GOT3 (cell line): ENCODE measurements around the gene AURKA.

Experiments
- DNase-seq: peaks from one replicate; lab custom pipeline; 2025; ENCODE audit warnings: mixed read lengths; lab: John Stamatoyannopoulos, UW

AURKA gene

GRCh38 chr20:56392132-56392880, at the start of gene AURKA, which contains the start of gene CSTF1:
Gene AURKA (minus strand): TSS chr20:56392215. CDS start chr20:56388197, 4,018 bp downstream.
Gene CSTF1 (plus strand): TSS chr20:56392645. CDS start chr20:56395553, 2,908 bp downstream.
- DNase-seq, result peak; percentile 99

- DNase-seq, result no peak
These were observed 48.5 kb upstream of the AURKA start for GRCh38 chr20:56440346-56441007.

DNA sequence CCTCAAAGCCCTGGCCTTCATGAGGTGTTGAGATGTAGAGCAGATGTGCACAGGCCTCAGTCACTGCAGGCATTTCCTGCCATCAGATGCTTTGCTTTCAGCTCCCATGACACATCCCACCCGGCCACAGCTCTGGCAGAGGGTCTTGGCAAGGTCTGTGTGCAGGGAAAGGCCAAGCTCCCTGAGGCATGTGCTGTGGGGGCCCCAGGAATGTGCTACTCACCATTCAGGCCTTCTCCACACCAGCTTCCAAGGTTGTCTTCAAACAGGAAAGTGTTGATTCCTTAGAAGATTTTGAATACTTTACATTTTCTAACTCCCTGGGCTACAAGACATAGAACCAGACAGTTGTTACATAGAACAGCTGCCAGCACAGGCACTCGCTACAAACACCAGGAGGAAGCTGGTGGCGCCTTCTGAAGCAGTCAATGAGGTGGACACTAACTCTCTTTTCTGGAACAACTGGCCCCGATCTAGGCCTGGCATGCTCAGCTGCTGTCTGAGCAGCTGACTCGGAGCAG, 47.8 kb upstream of the AURKA start:
- DNase-seq, result no peak

DNA sequence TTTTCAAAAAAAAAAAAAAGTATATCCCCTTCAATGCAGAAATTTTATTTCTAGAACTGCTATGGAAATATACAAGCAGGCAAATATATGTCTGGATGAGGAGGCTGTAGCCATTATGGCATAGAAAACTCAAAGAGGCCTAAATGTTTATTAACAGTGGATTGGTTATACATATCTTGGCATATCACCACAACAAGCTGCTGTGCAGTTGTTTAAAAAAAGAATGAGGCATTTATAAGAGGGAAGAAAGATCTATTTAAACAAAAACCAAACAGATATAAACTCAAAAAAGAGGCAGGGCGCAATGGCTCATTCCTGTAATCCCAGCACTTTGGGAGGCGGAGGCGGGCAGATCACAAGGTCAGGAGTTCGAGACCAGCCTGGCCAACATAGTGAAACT, 46.3 kb upstream of the AURKA start:
- no peak for DNase-seq

GRCh38 chr20:56437196-56437960, 45.4 kb upstream of the AURKA start:
- DNase-seq, result no peak

- no peak for DNase-seq
These were observed 41.9 kb upstream of the AURKA start for GRCh38 chr20:56433880-56434255.

GRCh38 chr20:56433221-56433879, 41.3 kb upstream of the AURKA start:
- DNase-seq, result no peak

- no peak for DNase-seq
These were observed 39.5 kb upstream of the AURKA start for GRCh38 chr20:56431471-56431870.

DNA sequence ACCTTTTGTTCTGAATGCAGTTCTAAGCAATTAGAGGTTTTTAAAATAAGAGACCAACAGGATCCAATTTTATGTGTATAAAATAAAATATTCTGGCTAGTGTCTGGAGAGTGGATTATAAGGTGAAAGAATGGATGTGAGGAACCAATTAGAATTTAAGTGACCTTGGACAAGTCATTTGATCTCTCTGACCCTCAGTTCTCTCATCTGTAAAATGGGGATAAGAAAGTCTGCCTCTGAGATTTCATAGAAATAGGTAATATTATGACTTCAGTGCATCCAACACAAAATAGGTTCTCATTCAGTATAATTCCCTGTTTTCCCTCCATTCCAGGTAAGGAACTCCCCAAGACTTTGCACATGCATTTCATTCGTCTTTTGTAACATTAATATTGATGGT, 38.9 kb upstream of the AURKA start:
- DNase-seq, result no peak

GRCh38 chr20:56430461-56430860, 38.4 kb upstream of the AURKA start:
- no peak for DNase-seq

DNA sequence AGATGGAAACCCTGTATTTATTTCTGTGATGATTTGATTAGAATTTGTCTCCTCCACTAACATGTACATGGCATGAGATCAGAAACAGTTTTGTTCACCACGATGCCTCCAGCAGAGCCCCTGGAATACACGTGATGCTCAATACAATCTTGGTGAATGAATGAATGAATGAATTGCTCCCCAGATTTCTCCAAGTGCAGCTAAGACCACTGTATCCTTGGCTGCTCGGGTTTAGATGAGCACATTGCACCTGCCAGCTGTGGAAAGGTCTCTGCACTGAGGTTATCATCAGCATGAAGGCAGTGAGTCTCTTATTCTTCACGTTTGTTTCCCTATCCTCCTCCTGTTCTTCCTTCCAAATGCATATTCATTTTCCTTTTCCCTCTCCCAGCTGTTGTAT, 37.9 kb upstream of the AURKA start:
- no peak for DNase-seq

DNA sequence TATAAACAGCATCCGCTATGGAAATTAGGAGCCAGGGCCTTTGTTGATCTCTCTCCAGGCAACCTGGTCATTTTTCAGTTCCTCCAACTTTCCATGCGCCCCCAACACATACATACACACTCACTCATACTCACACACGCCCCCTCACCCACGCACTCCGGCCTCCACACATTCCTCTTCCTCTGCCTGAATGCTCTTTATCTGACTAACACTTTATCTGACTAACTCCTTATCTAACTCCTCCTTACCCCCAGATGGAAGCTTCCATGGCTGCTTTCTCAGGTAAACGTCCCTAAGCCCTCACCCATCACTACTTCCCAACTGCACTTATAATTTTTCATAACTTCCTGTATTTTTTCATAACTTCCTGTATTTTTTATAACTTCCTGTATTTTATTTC, 37.5 kb upstream of the AURKA start:
- DNase-seq, result no peak

DNA sequence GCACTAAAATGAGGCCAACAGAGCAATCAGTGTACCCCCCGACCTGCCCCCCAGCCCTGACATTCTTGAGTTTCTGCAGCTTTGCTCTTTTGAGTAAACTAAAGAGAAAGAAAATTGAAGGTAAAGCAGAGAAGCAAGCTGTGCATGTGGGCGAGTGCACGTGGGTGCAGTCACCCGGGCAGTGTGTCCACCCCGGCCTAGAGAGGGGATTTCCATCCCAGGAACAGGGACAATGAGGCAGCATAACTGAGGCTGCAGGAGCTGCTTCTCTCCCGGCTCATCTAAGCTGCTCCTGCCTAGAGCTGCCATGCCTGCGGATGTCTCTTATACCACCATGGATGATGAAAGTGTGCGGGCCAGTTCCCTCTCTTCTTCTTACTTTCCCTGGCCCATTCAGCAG, 36.9 kb upstream of the AURKA start:
- DNase-seq, result no peak

GRCh38 chr20:56428410-56428809, 36.4 kb upstream of the AURKA start:
- DNase-seq, result no peak

- DNase-seq, result no peak
These were observed 35.8 kb upstream of the AURKA start for GRCh38 chr20:56427797-56428196.

DNA sequence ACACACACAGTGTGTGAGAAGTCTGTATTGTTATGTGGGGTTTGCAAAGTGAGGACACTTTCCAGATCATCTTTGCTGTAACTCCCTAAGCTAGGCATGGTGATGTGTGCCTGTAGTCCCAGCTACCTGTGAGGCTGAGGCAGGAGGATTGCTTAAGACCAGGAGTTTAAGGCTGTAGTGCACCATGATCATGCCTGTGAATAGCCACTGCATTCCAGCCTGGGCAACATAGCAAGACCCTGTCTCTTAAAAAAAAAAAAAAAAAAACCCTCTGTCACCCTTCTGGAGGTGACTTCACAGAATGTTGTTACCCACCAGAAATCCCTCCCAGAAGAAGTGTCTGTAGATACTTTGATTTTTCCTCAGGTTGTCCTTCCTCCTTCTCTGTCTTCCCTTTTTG, 34.9 kb upstream of the AURKA start:
- no peak for DNase-seq

GRCh38 chr20:56426026-56426425, 34.0 kb upstream of the AURKA start:
- DNase-seq, result no peak

DNA sequence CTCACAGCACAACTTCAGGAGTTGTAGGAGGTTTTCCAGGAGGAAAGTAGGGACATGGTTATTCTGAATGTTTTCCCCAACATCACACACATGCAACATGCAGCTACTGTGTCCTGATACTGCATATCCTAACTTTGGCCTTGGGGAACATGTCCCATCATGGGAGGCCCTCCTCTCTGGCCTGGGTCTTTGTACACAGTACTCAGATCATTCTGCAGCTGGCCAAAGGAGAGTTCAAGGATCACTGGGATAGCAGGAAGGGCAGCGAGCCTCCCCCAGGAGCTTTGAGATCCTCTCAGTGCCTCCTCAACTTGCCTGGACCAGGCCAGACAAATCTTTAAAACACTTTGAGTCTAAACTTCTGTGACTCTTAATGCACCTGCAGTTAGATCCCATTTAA, 32.9 kb upstream of the AURKA start:
- DNase-seq, result no peak

DNA sequence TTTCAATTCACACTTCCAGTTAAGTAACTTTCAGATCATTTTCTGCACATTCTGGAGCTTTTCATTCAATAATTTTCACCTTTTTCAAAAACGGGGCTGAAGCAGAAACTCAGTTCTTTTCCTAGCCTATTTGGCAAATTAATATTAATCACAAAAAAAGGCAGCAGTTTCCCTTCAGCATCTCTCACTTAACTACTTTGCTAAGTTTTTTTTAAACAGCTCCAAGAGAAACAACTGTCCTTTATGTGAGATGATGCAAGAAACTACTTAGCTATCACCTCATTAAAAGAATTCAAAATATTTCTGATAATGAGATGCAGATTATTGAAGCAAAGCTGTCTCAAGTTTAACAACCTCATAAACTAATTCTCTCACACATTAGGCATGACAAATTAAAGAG, 31.9 kb upstream of the AURKA start:
- no peak for DNase-seq

DNA sequence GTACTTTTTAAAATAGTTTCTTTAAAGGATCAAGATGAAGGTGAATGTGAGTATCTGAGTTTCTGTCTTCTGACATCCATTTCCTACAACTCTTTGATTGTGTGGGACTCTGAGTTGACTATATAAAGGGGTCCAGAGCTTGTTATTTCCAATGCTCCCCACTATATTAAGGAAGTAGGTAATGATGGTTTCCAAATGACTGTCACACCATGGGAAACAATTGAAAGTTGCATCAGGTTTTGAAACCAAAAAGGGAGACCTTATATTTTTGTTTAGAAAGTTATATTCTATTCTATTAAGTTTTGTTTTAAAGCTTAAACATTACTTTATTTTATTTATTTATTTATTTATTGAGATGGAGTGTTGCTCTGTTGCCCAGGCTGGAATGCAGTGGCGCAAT, 31.2 kb upstream of the AURKA start:
- DNase-seq, result no peak

GRCh38 chr20:56422824-56423189, 30.8 kb upstream of the AURKA start:
- DNase-seq, result no peak
